RKO (cell line): ENCODE data around the gene MAGEF1.

Source experiments
- DNase-seq: peaks from one replicate; pipeline ENCODE4 v3.0.0-alpha.2; 2016; ENCODE audit warnings: low spot score

The MAGEF1 gene

GRCh38 chr3:184669578-184669977 is 42.3 kb downstream of the MAGEF1 start:
- DNase-seq: no peak

GRCh38 chr3:184666442-184666841 is 45.4 kb downstream of the MAGEF1 start:
- no peak for DNase-seq

- DNase-seq: no peak
These were observed 46.8 kb downstream of the MAGEF1 start for GRCh38 chr3:184665101-184665500.

- no peak for DNase-seq
These were observed 48.1 kb downstream of the MAGEF1 start for GRCh38 chr3:184663756-184664155.

- no peak for DNase-seq
These were observed 48.5 kb downstream of the MAGEF1 start for GRCh38 chr3:184663356-184663755.

GRCh38 chr3:184662187-184662586 is 49.7 kb downstream of the MAGEF1 start:
- no peak for DNase-seq

- no peak for DNase-seq
These were observed 50.9 kb downstream of the MAGEF1 start for GRCh38 chr3:184660931-184661330.
